Transverse colon (tissue), 4 donors: Measurements from ENCODE around the gene CEP78. TPM values are rescaled to one million over a fixed set of nuclear protein-coding genes. Genes with fewer than 3 reads are reported as not detected.
"Not testable (repeated sequence)": the region's sequence is repeated elsewhere in the genome, so short reads cannot be mapped to it uniquely, and the experiment has no call there.

ENCODE experiments used
- DNase-seq: peaks from one replicate; pipeline ENCODE4 v3.0.0-alpha.2; 2019
- H3K27ac ChIP-seq, 4 donors: fragments of 200-600 bp; sonication (generic); 2 replicates each; pipeline ENCODE4 v1.5.1; 2016 to 2018; ENCODE audit warnings: inconsistent platforms in 4 of 4
- H3K27me3 ChIP-seq: fragments of 200-600 bp; sonication (generic); 2 replicates; pipeline ENCODE4 v1.5.1; 2017; ENCODE audit warnings: inconsistent platforms
- H3K36me3 ChIP-seq, 4 donors: fragments of 200-600 bp; sonication (generic); 2 replicates each; pipeline ENCODE4 v1.5.1; 2017 to 2019; ENCODE audit warnings: inconsistent platforms in 4 of 4
- H3K4me1 ChIP-seq, 4 donors: fragments of 200-600 bp; sonication (generic); 2 replicates each; pipeline ENCODE4 v1.5.1; 2017 to 2020; ENCODE audit warnings: inconsistent platforms in 4 of 4
- H3K4me3 ChIP-seq, 4 donors: fragments of 200-600 bp; sonication (generic); 1 replicate in 1 of 4; 2 replicates in 3 of 4; pipeline versions ENCODE4 v1.5.1 to v1.6.1; 2017 to 2019; ENCODE audit warnings: inconsistent platforms in 4 of 4
- H3K9me3 ChIP-seq, 2 donors: fragments of 200-600 bp; sonication (generic); 2 replicates each; pipeline ENCODE4 v1.5.1; 2017 to 2019; ENCODE audit warnings: inconsistent platforms in 2 of 2
- CTCF ChIP-seq, 5 experiments: fragments of 200-600 bp in 3 of 5; fragments of 450-650 bp in 2 of 5; sonication (generic) in 3 of 5; IDR thresholded peaks; 1 replicate in 2 of 5; 2 replicates in 3 of 5; pipeline ENCODE4 v1.5.1; 2016 to 2017; ENCODE audit warnings: antibody characterized with exemption in 5 of 5, inconsistent platforms in 3 of 5, mild to moderate bottlenecking in 2 of 5, moderate library complexity in 1 of 5
- EP300 ChIP-seq: sonication (generic); formaldehyde crosslinking; IDR thresholded peaks from one replicate; pipeline ENCODE4 v1.6.1; 2017; ENCODE audit warnings: antibody characterized with exemption, low read depth
- POLR2A ChIP-seq: fragments of 450-650 bp; IDR thresholded peaks from one replicate; pipeline ENCODE4 v1.6.1; 2016; ENCODE audit warnings: antibody characterized with exemption, mild to moderate bottlenecking, moderate library complexity
- POLR2AphosphoS5 ChIP-seq, 3 donors: sonication (generic); formaldehyde crosslinking; IDR thresholded peaks; one replicate each; pipeline ENCODE4 v1.6.1; 2016; ENCODE audit warnings: antibody characterized with exemption in 3 of 3
- WGBS, 2 donors: methylation state at CpG; one replicate each; pipeline ENCODE4 v1.1.5; 2018; ENCODE audit warnings: low coverage in 1 of 2; 5-methylcytosine and 5-hydroxymethylcytosine counted together
- in situ Hi-C, 4 donors: fragments of 200-750 bp; cut with MboI; loops; one replicate each; pipeline versions ENCODE4 v1.15.0 to v1.15.1; 2017; ENCODE audit warnings: low sequenced_read_pairs in 3 of 4, low pct_ligation_motif_present in 1 of 4, low pct_unique_long_range_greater_than_20kb in 1 of 4
- intact Hi-C: fragments of 100-400 bp; cut with DNase I; formaldehyde crosslinking; loops from one replicate; pipeline ENCODE4 v1.15.1; 2023; ENCODE audit warnings: low total_unique reads
- total RNA-seq, 4 donors: library from RNA; depleted of rRNA; stranded (reverse); fragments of >200 nt; gene quantifications; one replicate each; pipeline ENCODE4 v1.1.0, GENCODE V29; 2016

The CEP78 gene
- total RNA-seq, 4 donors from 2014 or later = 2.6 to 7.3 (median 4.3) TPM

GRCh38 chr9:78215706-78216105, 20.2 kb upstream of the CEP78 start:
- Histone ChIP-seq H3K36me3 (no peaks in the 10 kb centered on the region), H3K27ac (no peak overlapping the region), H3K9me3 (no peaks in the 10 kb centered on the region), H3K4me1 (peaks cover 0 to 9% (median 0%) of the 10 kb centered on the region in 4 donors), H3K4me3 (no peak overlapping the region), H3K27me3 (no peaks in the 10 kb centered on the region)
- no peak for TF ChIP-seq POLR2A
- TF ChIP-seq EP300 = no peak
- no peak for TF ChIP-seq CTCF (IDR thresholded peaks at IDR 0.05)
- TF ChIP-seq POLR2AphosphoS5 (IDR thresholded peaks at IDR 0.05) = no peak
- intact Hi-C loops = no loop called here
- WGBS, 2 donors = 81% methylated on average over 2 of the region's 2 CpGs; no CpG with 5 or more reads in 1 of the 2 donors
- DNase-seq = no peak
- in situ Hi-C loops = no loop called here

DNA sequence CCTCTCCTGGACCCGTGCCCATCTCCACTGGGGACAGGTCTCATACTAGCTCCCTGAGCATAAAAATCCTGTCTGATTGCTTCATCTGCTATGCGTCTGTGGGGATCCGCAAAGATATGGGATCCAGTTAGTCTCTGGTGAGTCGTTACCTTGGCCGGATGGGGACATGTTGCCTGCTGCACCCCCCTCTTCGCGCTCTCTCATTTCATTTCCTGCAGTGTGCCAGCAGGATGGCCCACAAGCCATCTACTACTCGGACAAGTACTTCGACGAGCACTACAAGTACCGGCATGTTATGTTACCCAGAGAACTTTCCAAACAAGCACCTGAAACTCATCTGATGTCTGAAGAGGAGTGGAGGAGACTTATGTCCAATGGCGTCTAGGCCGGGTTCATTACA, 17.0 kb upstream of the CEP78 start:
- intact Hi-C loops = no loop called here
- Histone ChIP-seq H3K4me3 (no peak overlapping the region), H3K27me3 (no peaks in the 10 kb centered on the region), H3K9me3 (no peaks in the 10 kb centered on the region), H3K27ac (no peak overlapping the region), H3K4me1 (peaks cover 0 to 3% (median 0%) of the 10 kb centered on the region in 4 donors), H3K36me3 (no peaks in the 10 kb centered on the region)
- in situ Hi-C loops = no loop called here
- TF ChIP-seq EP300 (no peak), CTCF (IDR thresholded peaks at IDR 0.05) (no peak), POLR2AphosphoS5 (IDR thresholded peaks at IDR 0.05) (no peak), POLR2A (no peak)
- DNase-seq = no peak
- 82 to 90% methylated on average over 2 to 13 of the region's 13 CpGs for WGBS, 2 donors

- Histone ChIP-seq H3K4me1 (no peaks in the 10 kb centered on the region), H3K27me3 (no peaks in the 10 kb centered on the region), H3K9me3 (no peaks in the 10 kb centered on the region), H3K27ac (no peak overlapping the region), H3K36me3 (no peaks in the 10 kb centered on the region), H3K4me3 (no peak overlapping the region)
- 66 to 83% methylated on average over 2 of the region's 2 CpGs for WGBS, 2 donors
- DNase-seq = no peak
- intact Hi-C loops (no loop called here), in situ Hi-C loops (no loop called here)
- TF ChIP-seq POLR2AphosphoS5 (IDR thresholded peaks at IDR 0.05) = no peak
- no peak for TF ChIP-seq CTCF (IDR thresholded peaks at IDR 0.05)
- no peak for TF ChIP-seq POLR2A
- no peak for TF ChIP-seq EP300
Observed at GRCh38 chr9:78221425-78221824, 14.4 kb upstream of the CEP78 start.

DNA sequence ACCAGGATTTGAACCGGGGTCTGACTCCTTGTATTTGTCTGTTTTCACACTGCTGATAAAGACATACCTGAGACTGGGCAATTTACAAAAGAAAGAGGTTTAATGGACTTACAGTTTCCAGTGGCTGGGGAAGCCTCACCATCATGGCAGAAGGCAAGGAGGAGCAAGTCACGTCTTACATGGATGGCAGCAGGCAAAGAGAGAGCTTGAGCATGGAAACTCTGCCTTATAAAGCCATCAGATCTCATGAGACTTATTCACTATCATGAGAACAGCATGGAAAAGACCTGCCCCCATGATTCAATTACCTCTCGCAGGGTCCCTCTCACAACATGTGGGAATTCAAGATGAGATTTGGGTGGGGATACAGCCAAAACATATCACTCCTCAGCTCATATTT, 14.0 kb upstream of the CEP78 start:
- not testable (repeated sequence) for DNase-seq

GRCh38 chr9:78230761-78231160, 5.1 kb upstream of the CEP78 start:
- Histone ChIP-seq H3K4me1 (peaks cover 0 to 8% (median 6%) of the 10 kb centered on the region in 4 donors), H3K9me3 (no peaks in the 10 kb centered on the region), H3K27me3 (no peaks in the 10 kb centered on the region), H3K36me3 (no peaks in the 10 kb centered on the region), H3K4me3 (no peak overlapping the region), H3K27ac (no peak overlapping the region)
- in situ Hi-C loops (no loop called here), intact Hi-C loops (no loop called here)
- 69 to 86% methylated on average over 3 of the region's 3 CpGs for WGBS, 2 donors
- no peak for DNase-seq
- TF ChIP-seq POLR2A (no peak), CTCF (IDR thresholded peaks at IDR 0.05) (no peak), POLR2AphosphoS5 (IDR thresholded peaks at IDR 0.05) (no peak), EP300 (no peak)

More for the DNA sequence above, 14.0 kb upstream of the CEP78 start:
- H3K27me3 ChIP-seq, H3K4me3 ChIP-seq, H3K9me3 ChIP-seq, intact Hi-C loops, in situ Hi-C loops, H3K4me1 ChIP-seq, H3K36me3 ChIP-seq, H3K27ac ChIP-seq: not testable (repeated sequence)
- 79 to 88% methylated on average over 2 to 3 of the region's 3 CpGs for WGBS, 2 donors

DNA sequence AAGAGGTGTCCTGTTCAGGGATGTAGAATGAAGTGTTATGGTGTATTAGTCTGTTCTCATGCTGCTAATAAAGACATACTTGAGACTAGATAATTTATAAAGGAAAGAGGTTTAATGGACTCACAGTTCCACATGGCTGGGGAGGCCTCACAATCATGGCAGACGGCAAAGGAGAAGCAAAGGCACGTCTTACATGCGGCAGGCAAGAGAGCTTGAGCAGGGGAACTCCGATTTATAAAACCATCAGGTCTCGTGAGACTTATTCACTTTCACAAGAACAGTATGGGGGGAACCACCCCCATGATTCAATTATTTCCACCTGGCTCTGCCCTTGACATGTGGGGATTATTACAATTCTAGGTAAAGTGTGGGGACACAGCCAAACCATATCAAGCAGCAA, 3.4 kb upstream of the CEP78 start:
- H3K4me3 ChIP-seq, in situ Hi-C loops, intact Hi-C loops, DNase-seq, H3K27me3 ChIP-seq, H3K9me3 ChIP-seq, H3K27ac ChIP-seq, H3K36me3 ChIP-seq: not testable (repeated sequence)
- peaks cover 0 to 14% (median 6%) of the 10 kb centered on the region in 4 donors for H3K4me1 ChIP-seq
- WGBS, 2 donors = 84 to 100% methylated on average over 1 to 5 of the region's 5 CpGs
